ENCODE measurements around the gene ZNFX1.
"Not testable (repeated sequence)": the region's sequence is repeated elsewhere in the genome, so short reads cannot be mapped to it uniquely, and the experiment has no call there.

ZNFX1 gene

DNA sequence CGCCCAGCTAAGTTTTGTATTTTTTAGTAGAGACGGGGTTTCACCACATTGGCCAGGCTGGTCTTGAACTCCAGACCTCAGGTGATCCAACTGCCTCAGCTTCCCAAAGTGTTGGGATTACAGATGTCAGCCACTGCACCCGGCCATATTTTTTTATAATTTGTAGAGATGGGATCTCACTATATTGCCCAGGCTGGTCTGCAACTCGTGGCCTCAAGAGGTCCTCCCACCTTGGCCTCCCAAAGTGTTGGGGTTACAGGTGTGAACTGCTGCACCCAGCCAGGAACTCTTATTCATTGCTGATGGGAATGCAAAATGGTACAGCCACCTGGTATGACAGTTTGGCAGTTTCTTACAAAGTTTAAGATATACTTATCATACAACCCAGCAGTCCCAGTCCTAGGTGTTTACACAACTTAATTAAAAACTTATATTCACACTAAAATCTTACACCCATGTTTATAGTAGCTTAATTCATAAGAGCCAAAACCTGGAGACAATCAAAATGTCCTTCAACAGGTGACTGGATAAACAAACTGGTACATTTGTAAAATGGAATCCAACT, 78.0 kb downstream of the ZNFX1 start:
- DNase-seq (ENCODE audit: low read depth in 1 of 2, low spot score in 1 of 2): no peak
- TF ChIP-seq GABPA (IDR thresholded peaks at IDR 0.05; ENCODE audit: low read depth): no peak
- no peak for TF ChIP-seq POLR2AphosphoS5 (IDR thresholded peaks at IDR 0.05; ENCODE audit: low read depth)
- TF ChIP-seq, protein P1, sequence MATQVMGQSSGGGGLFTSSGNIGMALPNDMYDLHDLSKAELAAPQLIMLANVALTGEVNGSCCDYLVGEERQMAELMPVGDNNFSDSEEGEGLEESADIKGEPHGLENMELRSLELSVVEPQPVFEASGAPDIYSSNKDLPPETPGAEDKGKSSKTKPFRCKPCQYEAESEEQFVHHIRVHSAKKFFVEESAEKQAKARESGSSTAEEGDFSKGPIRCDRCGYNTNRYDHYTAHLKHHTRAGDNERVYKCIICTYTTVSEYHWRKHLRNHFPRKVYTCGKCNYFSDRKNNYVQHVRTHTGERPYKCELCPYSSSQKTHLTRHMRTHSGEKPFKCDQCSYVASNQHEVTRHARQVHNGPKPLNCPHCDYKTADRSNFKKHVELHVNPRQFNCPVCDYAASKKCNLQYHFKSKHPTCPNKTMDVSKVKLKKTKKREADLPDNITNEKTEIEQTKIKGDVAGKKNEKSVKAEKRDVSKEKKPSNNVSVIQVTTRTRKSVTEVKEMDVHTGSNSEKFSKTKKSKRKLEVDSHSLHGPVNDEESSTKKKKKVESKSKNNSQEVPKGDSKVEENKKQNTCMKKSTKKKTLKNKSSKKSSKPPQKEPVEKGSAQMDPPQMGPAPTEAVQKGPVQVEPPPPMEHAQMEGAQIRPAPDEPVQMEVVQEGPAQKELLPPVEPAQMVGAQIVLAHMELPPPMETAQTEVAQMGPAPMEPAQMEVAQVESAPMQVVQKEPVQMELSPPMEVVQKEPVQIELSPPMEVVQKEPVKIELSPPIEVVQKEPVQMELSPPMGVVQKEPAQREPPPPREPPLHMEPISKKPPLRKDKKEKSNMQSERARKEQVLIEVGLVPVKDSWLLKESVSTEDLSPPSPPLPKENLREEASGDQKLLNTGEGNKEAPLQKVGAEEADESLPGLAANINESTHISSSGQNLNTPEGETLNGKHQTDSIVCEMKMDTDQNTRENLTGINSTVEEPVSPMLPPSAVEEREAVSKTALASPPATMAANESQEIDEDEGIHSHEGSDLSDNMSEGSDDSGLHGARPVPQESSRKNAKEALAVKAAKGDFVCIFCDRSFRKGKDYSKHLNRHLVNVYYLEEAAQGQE (IDR thresholded peaks at IDR 0.05; ENCODE audit: insufficient replicate concordance, low read depth): no peak
- TF ChIP-seq, protein P2, sequence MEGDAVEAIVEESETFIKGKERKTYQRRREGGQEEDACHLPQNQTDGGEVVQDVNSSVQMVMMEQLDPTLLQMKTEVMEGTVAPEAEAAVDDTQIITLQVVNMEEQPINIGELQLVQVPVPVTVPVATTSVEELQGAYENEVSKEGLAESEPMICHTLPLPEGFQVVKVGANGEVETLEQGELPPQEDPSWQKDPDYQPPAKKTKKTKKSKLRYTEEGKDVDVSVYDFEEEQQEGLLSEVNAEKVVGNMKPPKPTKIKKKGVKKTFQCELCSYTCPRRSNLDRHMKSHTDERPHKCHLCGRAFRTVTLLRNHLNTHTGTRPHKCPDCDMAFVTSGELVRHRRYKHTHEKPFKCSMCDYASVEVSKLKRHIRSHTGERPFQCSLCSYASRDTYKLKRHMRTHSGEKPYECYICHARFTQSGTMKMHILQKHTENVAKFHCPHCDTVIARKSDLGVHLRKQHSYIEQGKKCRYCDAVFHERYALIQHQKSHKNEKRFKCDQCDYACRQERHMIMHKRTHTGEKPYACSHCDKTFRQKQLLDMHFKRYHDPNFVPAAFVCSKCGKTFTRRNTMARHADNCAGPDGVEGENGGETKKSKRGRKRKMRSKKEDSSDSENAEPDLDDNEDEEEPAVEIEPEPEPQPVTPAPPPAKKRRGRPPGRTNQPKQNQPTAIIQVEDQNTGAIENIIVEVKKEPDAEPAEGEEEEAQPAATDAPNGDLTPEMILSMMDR (IDR thresholded peaks at IDR 0.05; ENCODE audit: insufficient read depth, low read length): no peak
- TF ChIP-seq SPI1 (IDR thresholded peaks at IDR 0.05; ENCODE audit: borderline replicate concordance, low read depth): no peak
- no peak overlapping the region for H3K4me3 ChIP-seq (replicated peaks; ENCODE audit: insufficient read depth, low read length)
- no peaks in the 10 kb centered on the region for H3K27me3 ChIP-seq (ENCODE audit: insufficient read depth, poor library complexity, severe bottlenecking)
- H3K27ac ChIP-seq (replicated peaks): no peak overlapping the region

DNA sequence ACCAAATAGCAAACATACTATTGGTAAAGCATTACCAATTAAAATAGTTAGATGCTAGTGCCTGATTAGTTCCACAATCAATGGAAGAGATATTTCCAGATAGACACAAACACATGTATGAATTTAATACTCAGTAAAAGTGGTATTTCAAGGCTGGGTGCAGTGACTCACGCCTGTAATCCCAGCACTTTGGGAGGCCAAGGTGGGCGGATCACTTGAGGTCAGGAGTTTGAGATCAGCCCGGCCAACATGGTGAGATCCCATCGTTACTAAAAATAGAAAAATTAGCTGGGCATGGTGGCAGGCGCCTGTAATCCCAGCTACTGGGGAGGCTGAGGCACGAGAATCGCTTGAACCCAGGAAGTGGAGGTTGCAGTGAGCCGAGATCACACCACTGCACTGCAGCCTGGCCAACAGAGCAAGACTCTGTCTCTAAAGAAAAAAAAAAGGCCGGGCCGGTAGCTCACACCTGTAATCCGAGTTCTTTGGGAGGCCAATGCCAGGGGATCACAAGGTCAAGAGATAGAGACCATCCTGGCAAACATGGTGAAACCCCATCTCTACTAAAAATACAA, 84.8 kb downstream of the ZNFX1 start:
- H3K27me3 ChIP-seq (ENCODE audit: insufficient read depth, poor library complexity, severe bottlenecking); H3K4me3 ChIP-seq (replicated peaks; ENCODE audit: insufficient read depth, low read length); DNase-seq (ENCODE audit: low read depth in 1 of 2, low spot score in 1 of 2); H3K27ac ChIP-seq (replicated peaks): not testable (repeated sequence)
